Measurements from ENCODE around the gene MCTP2.

Gene MCTP2

GRCh38 chr15:94375997-94376396, 144.6 kb downstream of the MCTP2 start:
- Histone ChIP-seq H3K9me2 (replicated peaks; ENCODE audit: insufficient read depth, low read length) (no peaks in the 10 kb centered on the region), H2AFZ (ENCODE audit: low read depth, low read length, severe bottlenecking) (no peak overlapping the region), H3K27ac (ENCODE audit: low read depth, low read length) (no peak overlapping the region), H3K9ac (ENCODE audit: low read length) (no peak overlapping the region), H3K9me3 (ENCODE audit: insufficient read depth, low read length) (no peaks in the 10 kb centered on the region), H3K4me2 (ENCODE audit: low read depth, low read length, poor library complexity, severe bottlenecking) (no peak overlapping the region), H3F3A (ENCODE audit: insufficient read depth) (no peaks in the 10 kb centered on the region), H3K27me3 (ENCODE audit: low read length) (no peaks in the 10 kb centered on the region), H4K20me1 (ENCODE audit: low read depth, low read length) (no peaks in the 10 kb centered on the region), H3K4me3 (ENCODE audit: insufficient read depth, low read length, poor library complexity, severe bottlenecking) (no peak overlapping the region), H3K36me3 (ENCODE audit: low read length) (peaks cover 34% of the 10 kb centered on the region), H3K79me2 (ENCODE audit: insufficient read depth, low read length) (no peaks in the 10 kb centered on the region)
- TF ChIP-seq EZH2phosphoT487 (conservative IDR thresholded peaks at IDR 0.05; ENCODE audit: low read length): no peak
- TF ChIP-seq CTCF (IDR thresholded peaks at IDR 0.05; ENCODE audit: insufficient read depth, low read length, poor library complexity, severe bottlenecking): no peak

- Histone ChIP-seq H2AFZ (ENCODE audit: low read depth, low read length, severe bottlenecking) (no peak overlapping the region), H3K9me2 (replicated peaks; ENCODE audit: insufficient read depth, low read length) (no peaks in the 10 kb centered on the region), H3K4me2 (ENCODE audit: low read depth, low read length, poor library complexity, severe bottlenecking) (no peak overlapping the region), H3F3A (ENCODE audit: insufficient read depth) (no peaks in the 10 kb centered on the region), H4K20me1 (ENCODE audit: low read depth, low read length) (no peaks in the 10 kb centered on the region), H3K9ac (ENCODE audit: low read length) (no peak overlapping the region), H3K9me3 (ENCODE audit: insufficient read depth, low read length) (no peaks in the 10 kb centered on the region), H3K36me3 (ENCODE audit: low read length) (peaks cover 9% of the 10 kb centered on the region), H3K4me3 (ENCODE audit: insufficient read depth, low read length, poor library complexity, severe bottlenecking) (no peak overlapping the region), H3K27me3 (ENCODE audit: low read length) (no peaks in the 10 kb centered on the region), H3K79me2 (ENCODE audit: insufficient read depth, low read length) (no peaks in the 10 kb centered on the region), H3K27ac (ENCODE audit: low read depth, low read length) (no peak overlapping the region)
- TF ChIP-seq EZH2phosphoT487 (conservative IDR thresholded peaks at IDR 0.05; ENCODE audit: low read length) (no peak), CTCF (IDR thresholded peaks at IDR 0.05; ENCODE audit: insufficient read depth, low read length, poor library complexity, severe bottlenecking) (no peak)
Measured at GRCh38 chr15:94379986-94380385, 148.6 kb downstream of the MCTP2 start.

- Histone ChIP-seq H3K79me2 (ENCODE audit: insufficient read depth, low read length) (no peaks in the 10 kb centered on the region), H3K4me3 (ENCODE audit: insufficient read depth, low read length, poor library complexity, severe bottlenecking) (no peak overlapping the region), H3K36me3 (ENCODE audit: low read length) (peaks cover 12% of the 10 kb centered on the region), H3K27me3 (ENCODE audit: low read length) (no peaks in the 10 kb centered on the region), H2AFZ (ENCODE audit: low read depth, low read length, severe bottlenecking) (no peak overlapping the region), H4K20me1 (ENCODE audit: low read depth, low read length) (no peaks in the 10 kb centered on the region), H3K9me2 (replicated peaks; ENCODE audit: insufficient read depth, low read length) (no peaks in the 10 kb centered on the region), H3K4me2 (ENCODE audit: low read depth, low read length, poor library complexity, severe bottlenecking) (no peak overlapping the region), H3K9ac (ENCODE audit: low read length) (no peak overlapping the region), H3F3A (ENCODE audit: insufficient read depth) (no peaks in the 10 kb centered on the region), H3K27ac (ENCODE audit: low read depth, low read length) (no peak overlapping the region), H3K9me3 (ENCODE audit: insufficient read depth, low read length) (no peaks in the 10 kb centered on the region)
- TF ChIP-seq EZH2phosphoT487 (conservative IDR thresholded peaks at IDR 0.05; ENCODE audit: low read length) (no peak), CTCF (IDR thresholded peaks at IDR 0.05; ENCODE audit: insufficient read depth, low read length, poor library complexity, severe bottlenecking) (no peak)
Measured at GRCh38 chr15:94380798-94381197, 149.4 kb downstream of the MCTP2 start.
